Smooth muscle cell (in vitro differentiated cells): ENCODE results near the gene SIVA1. TPM values are rescaled to one million over a fixed set of nuclear protein-coding genes. Genes with fewer than 3 reads are reported as not detected.

ENCODE experiments used
- DNase-seq: peaks from one replicate; lab custom pipeline; 2025; ENCODE audit not compliant: unreplicated experiment; lab: John Stamatoyannopoulos, UW
- H2AFZ ChIP-seq: fragments of 200-600 bp; sonication (generic); 2 replicates; pipeline ENCODE4 v1.6.0; 2016; ENCODE audit warnings: antibody characterized with exemption, low read depth, mild to moderate bottlenecking
- H3F3A ChIP-seq: fragments of 200-600 bp; sonication (generic); 2 replicates; pipeline ENCODE4 v1.6.0; 2017; ENCODE audit warnings: antibody characterized with exemption, low read depth
- H3K27ac ChIP-seq: fragments of 200-600 bp; sonication (generic); 2 replicates; pipeline ENCODE4 v1.5.1; 2016; ENCODE audit warnings: low read depth, mild to moderate bottlenecking
- H3K27me3 ChIP-seq: fragments of 200-600 bp; sonication (generic); 2 replicates; pipeline ENCODE4 v1.6.1; 2016; ENCODE audit warnings: low read depth, mild to moderate bottlenecking
- H3K36me3 ChIP-seq: fragments of 200-600 bp; sonication (generic); 2 replicates; pipeline ENCODE4 v1.5.1; 2016; ENCODE audit warnings: low read depth
- H3K4me1 ChIP-seq: fragments of 200-600 bp; sonication (generic); 2 replicates; pipeline ENCODE4 v1.5.1; 2016; ENCODE audit warnings: low read depth
- H3K4me2 ChIP-seq: fragments of 200-600 bp; sonication (generic); 2 replicates; pipeline ENCODE4 v1.6.0; 2016; ENCODE audit warnings: mild to moderate bottlenecking
- H3K4me3 ChIP-seq: fragments of 200-600 bp; sonication (generic); 2 replicates; pipeline ENCODE4 v1.5.1; 2016; ENCODE audit warnings: mild to moderate bottlenecking
- H3K79me2 ChIP-seq: fragments of 200-600 bp; sonication (generic); 2 replicates; pipeline ENCODE4 v1.6.0; 2016; ENCODE audit warnings: low read depth, mild to moderate bottlenecking
- H3K9ac ChIP-seq: fragments of 200-600 bp; sonication (generic); 2 replicates; pipeline ENCODE4 v1.6.0; 2016; ENCODE audit warnings: low read depth
- H3K9me3 ChIP-seq: fragments of 200-600 bp; sonication (generic); replicated peaks from 2 replicates; pipeline ENCODE4 v1.5.1; 2016; ENCODE audit warnings: low read depth
- H4K20me1 ChIP-seq: fragments of 200-600 bp; sonication (generic); 2 replicates; pipeline ENCODE4 v1.6.0; 2016; ENCODE audit warnings: low read depth
- WGBS: methylation state at CpG from one replicate; pipeline ENCODE4 v1.1.7; 2016; ENCODE audit warnings: low lambda C conversion rate; 5-methylcytosine and 5-hydroxymethylcytosine counted together
- polyA plus RNA-seq: library from polyadenylated mRNA; unstranded; fragments of >200 nt; fragmentation: Nextera tagmentation; extraction: Ambion mirVana; gene quantifications from 2 replicates; pipeline ENCODE4 v1.2.1, GENCODE V29; 2016
- total RNA-seq: library from RNA; depleted of rRNA; stranded (reverse); fragments of >200 nt; gene quantifications from 2 replicates; pipeline ENCODE4 v1.2.3, GENCODE V29; 2014
- TF ChIP-seq, protein P1 (sequence below): fragments of 200-600 bp; sonication (generic); IDR thresholded peaks from 2 replicates; pipeline ENCODE4 v1.5.1; 2017; ENCODE audit warnings: borderline replicate concordance, mild to moderate bottlenecking, antibody characterized with exemption; ENCODE audit not compliant: insufficient read depth, poor library complexity, severe bottlenecking

SIVA1 gene
- total and polyA plus RNA-seq, 2 experiments from 2014 or later, result 78.5 to 118 TPM

DNA sequence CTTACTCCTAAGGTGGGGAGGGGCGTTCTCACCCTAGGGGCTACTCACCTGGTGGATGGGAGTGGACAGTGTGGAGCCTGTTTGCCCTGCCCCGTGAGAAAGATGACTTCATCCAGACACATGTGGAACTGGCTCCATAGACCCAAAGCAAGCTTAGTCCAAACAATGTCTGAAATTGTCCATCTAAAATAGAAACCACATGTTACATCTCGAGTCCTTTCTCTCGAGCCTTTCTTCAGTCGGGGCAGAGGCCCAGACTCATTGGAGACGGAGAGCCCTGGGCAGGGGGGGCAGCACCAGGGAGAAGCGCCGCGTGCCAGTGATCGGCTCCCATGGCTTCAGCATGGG lies 4.3 kb downstream of the SIVA1 start:
- Histone ChIP-seq H3K27ac (no peak overlapping the region), H3K27me3 (no peaks in the 10 kb centered on the region), H4K20me1 (peaks cover 71% of the 10 kb centered on the region), H3K4me1 (peaks cover 7% of the 10 kb centered on the region), H3K79me2 (peaks cover 34% of the 10 kb centered on the region), H3K9me3 (no peaks in the 10 kb centered on the region), H2AFZ (no peak overlapping the region), H3F3A (no peaks in the 10 kb centered on the region), H3K36me3 (no peaks in the 10 kb centered on the region), H3K9ac (no peak overlapping the region), H3K4me2 (no peak overlapping the region), H3K4me3 (no peak overlapping the region)
- no peak for DNase-seq
- TF ChIP-seq, protein P1, sequence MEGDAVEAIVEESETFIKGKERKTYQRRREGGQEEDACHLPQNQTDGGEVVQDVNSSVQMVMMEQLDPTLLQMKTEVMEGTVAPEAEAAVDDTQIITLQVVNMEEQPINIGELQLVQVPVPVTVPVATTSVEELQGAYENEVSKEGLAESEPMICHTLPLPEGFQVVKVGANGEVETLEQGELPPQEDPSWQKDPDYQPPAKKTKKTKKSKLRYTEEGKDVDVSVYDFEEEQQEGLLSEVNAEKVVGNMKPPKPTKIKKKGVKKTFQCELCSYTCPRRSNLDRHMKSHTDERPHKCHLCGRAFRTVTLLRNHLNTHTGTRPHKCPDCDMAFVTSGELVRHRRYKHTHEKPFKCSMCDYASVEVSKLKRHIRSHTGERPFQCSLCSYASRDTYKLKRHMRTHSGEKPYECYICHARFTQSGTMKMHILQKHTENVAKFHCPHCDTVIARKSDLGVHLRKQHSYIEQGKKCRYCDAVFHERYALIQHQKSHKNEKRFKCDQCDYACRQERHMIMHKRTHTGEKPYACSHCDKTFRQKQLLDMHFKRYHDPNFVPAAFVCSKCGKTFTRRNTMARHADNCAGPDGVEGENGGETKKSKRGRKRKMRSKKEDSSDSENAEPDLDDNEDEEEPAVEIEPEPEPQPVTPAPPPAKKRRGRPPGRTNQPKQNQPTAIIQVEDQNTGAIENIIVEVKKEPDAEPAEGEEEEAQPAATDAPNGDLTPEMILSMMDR, result no peak
- WGBS, result over 99% methylated on average over 10 of the region's 10 CpGs

DNA sequence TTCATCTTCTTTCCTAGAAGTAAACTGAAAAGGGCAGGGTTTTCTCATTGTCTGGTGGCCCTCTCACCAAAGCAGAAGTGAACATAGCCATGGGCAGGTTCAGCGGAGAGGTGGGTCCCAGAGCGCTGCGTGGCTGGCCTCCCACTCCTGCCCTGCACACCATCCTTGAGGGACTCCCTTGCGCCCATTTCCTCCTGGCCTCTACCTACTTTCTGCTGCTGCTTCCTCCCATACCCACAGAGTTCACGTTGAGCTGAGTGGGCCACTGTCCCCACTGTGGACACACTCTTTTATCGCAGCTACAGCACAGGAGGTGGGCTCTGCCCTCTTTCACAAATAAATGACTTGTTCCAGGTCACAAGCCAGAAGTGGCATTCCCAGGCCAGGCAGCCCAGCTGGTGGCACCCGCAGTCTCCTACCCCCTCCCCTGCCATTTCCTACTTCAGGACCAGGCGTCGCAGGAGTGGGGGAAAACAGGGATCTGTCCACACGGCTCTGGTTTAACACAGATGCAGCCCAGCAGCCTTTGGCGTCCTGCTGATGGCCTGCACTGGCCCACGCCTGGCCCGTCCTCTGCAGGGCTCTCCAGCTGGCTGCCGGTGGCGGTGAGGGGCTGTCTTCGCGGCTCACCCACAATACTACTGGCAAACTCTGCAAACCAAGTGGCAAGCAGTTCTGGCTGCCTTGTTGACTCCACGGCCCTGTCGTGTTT lies 4.9 kb downstream of the SIVA1 start:
- Histone ChIP-seq H3K79me2 (peaks cover 34% of the 10 kb centered on the region), H3K36me3 (no peaks in the 10 kb centered on the region), H3K4me1 (peaks cover 7% of the 10 kb centered on the region), H3K9me3 (no peaks in the 10 kb centered on the region), H3F3A (no peaks in the 10 kb centered on the region), H2AFZ (no peak overlapping the region), H3K9ac (no peak overlapping the region), H4K20me1 (peaks cover 71% of the 10 kb centered on the region), H3K27ac (no peak overlapping the region), H3K27me3 (no peaks in the 10 kb centered on the region), H3K4me2 (no peak overlapping the region), H3K4me3 (no peak overlapping the region)
- WGBS, result 97% methylated on average over 19 of the region's 19 CpGs
- TF ChIP-seq, protein P1, result no peak
- DNase-seq, result no peak

DNA sequence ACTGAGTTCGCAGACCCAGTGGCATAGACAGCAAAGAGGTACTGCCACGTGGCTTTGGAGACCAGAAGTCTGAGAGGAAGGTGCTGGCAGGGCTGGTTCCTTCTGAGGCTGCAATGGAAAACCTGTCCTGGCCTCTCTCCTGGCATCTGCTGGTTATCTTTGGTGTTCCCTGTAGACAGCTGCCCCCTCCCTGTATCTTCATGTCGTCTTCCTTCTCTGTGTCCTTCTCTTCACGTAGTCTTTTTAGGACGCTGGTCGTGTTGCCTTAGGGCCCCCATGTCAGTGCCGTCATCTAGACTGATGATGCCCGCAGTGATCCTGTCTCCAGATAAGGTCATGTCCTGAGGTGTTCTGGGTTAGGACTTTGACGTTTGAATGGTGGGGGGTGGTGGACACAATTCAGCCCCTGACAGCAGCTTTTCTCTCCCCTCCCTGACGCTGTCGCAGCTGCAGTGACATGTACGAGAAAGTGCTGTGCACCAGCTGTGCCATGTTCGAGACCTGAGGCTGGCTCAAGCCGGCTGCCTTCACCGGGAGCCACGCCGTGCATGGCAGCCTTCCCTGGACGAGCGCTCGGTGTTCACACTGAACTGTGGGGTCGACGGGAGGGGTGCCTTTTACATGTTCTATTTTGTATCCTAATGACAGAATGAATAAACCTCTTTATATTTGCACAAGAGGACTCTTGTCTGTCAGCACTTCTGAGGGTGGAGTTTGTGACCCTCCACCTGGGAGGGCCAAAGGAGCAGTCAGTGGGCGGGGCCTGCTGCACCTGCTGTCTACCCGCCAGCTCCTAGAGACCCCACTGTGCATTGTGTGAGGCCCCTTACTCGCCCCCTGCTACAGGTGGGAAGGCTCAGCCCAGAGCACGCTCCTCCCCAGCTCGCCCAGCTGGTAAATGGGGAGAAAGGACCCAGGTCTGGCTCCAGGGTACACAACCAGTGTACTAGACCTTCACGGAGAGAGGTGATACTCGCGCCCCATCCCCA lies 6.3 kb downstream of the SIVA1 start:
- Histone ChIP-seq H3K27ac (no peak overlapping the region), H3K27me3 (no peaks in the 10 kb centered on the region), H3K79me2 (peaks cover 22% of the 10 kb centered on the region), H3K4me2 (no peak overlapping the region), H3F3A (no peaks in the 10 kb centered on the region), H3K4me1 (peaks cover 2% of the 10 kb centered on the region), H2AFZ (no peak overlapping the region), H3K9ac (no peak overlapping the region), H3K9me3 (no peaks in the 10 kb centered on the region), H3K4me3 (no peak overlapping the region), H4K20me1 (peaks cover 63% of the 10 kb centered on the region), H3K36me3 (no peaks in the 10 kb centered on the region)
- DNase-seq, result no peak
- WGBS, result 95% methylated on average over 30 of the region's 30 CpGs
- TF ChIP-seq, protein P1, result no peak
